Tibial nerve (tissue), 4 donors: ENCODE measurements around the gene NSUN2. TPM values are rescaled to one million over a fixed set of nuclear protein-coding genes. Genes with fewer than 3 reads are reported as not detected.

ENCODE experiments used
- DNase-seq, 2 donors: peaks; one replicate each; pipeline ENCODE4 v3.0.0-alpha.2; 2019; ENCODE audit warnings: low spot score in 2 of 2
- H3K27ac ChIP-seq, 4 donors: fragments of 200-600 bp; sonication (generic) in 3 of 4; one replicate each; pipeline ENCODE4 v1.5.1; 2017 to 2019; ENCODE audit warnings: mild to moderate bottlenecking in 1 of 4
- H3K27me3 ChIP-seq, 2 donors: fragments of 200-600 bp; sonication (generic) in 1 of 2; one replicate each; pipeline versions ENCODE4 v1.5.1 to v1.6.0; 2017 to 2019
- H3K36me3 ChIP-seq, 3 donors: fragments of 200-600 bp; sonication (generic); one replicate each; pipeline ENCODE4 v1.5.1; 2018 to 2019
- H3K4me1 ChIP-seq, 4 donors: fragments of 200-600 bp; sonication (generic) in 3 of 4; one replicate each; pipeline ENCODE4 v1.5.1; 2017 to 2019
- H3K4me3 ChIP-seq, 4 donors: fragments of 200-600 bp; sonication (generic) in 3 of 4; one replicate each; pipeline ENCODE4 v1.5.1; 2017 to 2019; ENCODE audit warnings: mild to moderate bottlenecking in 1 of 4, moderate library complexity in 1 of 4
- H3K9me3 ChIP-seq, 4 donors: fragments of 200-600 bp; sonication (generic) in 3 of 4; one replicate each; pipeline ENCODE4 v1.5.1; 2017 to 2019
- CTCF ChIP-seq, 5 experiments: fragments of 200-600 bp in 3 of 5; fragments of 450-650 bp in 2 of 5; sonication (generic) in 3 of 5; IDR thresholded peaks; one replicate each; pipeline ENCODE4 v1.5.1; 2016 to 2019; ENCODE audit warnings: antibody characterized with exemption in 5 of 5, mild to moderate bottlenecking in 3 of 5, moderate library complexity in 2 of 5
- EP300 ChIP-seq, 2 donors: sonication (generic); formaldehyde crosslinking; IDR thresholded peaks; one replicate each; pipeline ENCODE4 v1.6.1; 2017; ENCODE audit warnings: antibody characterized with exemption in 2 of 2, mild to moderate bottlenecking in 1 of 2
- POLR2A ChIP-seq, 2 donors: fragments of 450-650 bp; IDR thresholded peaks; one replicate each; pipeline ENCODE4 v1.6.1; 2017; ENCODE audit warnings: antibody characterized with exemption in 2 of 2, mild to moderate bottlenecking in 2 of 2, moderate library complexity in 2 of 2
- WGBS, 2 donors: methylation state at CpG; one replicate each; pipeline ENCODE4 v1.1.5; 2018; 5-methylcytosine and 5-hydroxymethylcytosine counted together
- total RNA-seq, 4 donors: library from RNA; depleted of rRNA; stranded (reverse); fragments of >200 nt; gene quantifications; one replicate each; pipeline ENCODE4 v1.1.0, GENCODE V29; 2016

NSUN2 gene
- total RNA-seq, 4 donors from 2014 or later: 43.5 to 73.5 (median 58.5) TPM

GRCh38 chr5:6659941-6660684, 27.3 kb upstream of the NSUN2 start:
- Histone ChIP-seq H3K4me1 (no peaks in the 10 kb centered on the region), H3K4me3 (peak overlapping the region in 1 of 4 donors; percentile 13), H3K9me3 (peaks cover 0 to 19% (median 2%) of the 10 kb centered on the region in 4 donors), H3K27me3 (no peaks in the 10 kb centered on the region), H3K27ac (peak overlapping the region in 1 of 4 donors; percentile 25), H3K36me3 (peaks cover 0 to 93% (median 0%) of the 10 kb centered on the region in 3 donors)
- WGBS, 2 donors: 93 to 94% methylated on average over 13 of the region's 13 CpGs
- TF ChIP-seq CTCF (IDR thresholded peaks at IDR 0.05) (no peak), EP300 (IDR thresholded peaks at IDR 0.05) (no peak), POLR2A (IDR thresholded peaks at IDR 0.05) (no peak)
- DNase-seq: no peak

- Histone ChIP-seq H3K9me3 (peaks cover 0 to 19% (median 2%) of the 10 kb centered on the region in 4 donors), H3K36me3 (peaks cover 0 to 89% (median 0%) of the 10 kb centered on the region in 3 donors), H3K4me3 (no peak overlapping the region), H3K27me3 (no peaks in the 10 kb centered on the region), H3K4me1 (no peaks in the 10 kb centered on the region), H3K27ac (no peak overlapping the region)
- no peak for DNase-seq
- TF ChIP-seq EP300 (IDR thresholded peaks at IDR 0.05) (no peak), CTCF (IDR thresholded peaks at IDR 0.05) (no peak)
- 94 to 99% methylated on average over 5 of the region's 5 CpGs for WGBS, 2 donors
Measured at GRCh38 chr5:6656680-6657079, 23.8 kb upstream of the NSUN2 start.

- H3K36me3 ChIP-seq: peaks cover 0 to 82% (median 0%) of the 10 kb centered on the region in 3 donors
- WGBS, 2 donors: 95 to 96% methylated on average over 8 of the region's 8 CpGs
- TF ChIP-seq CTCF (IDR thresholded peaks at IDR 0.05) (no peak), POLR2A (IDR thresholded peaks at IDR 0.05) (no peak), EP300 (IDR thresholded peaks at IDR 0.05) (no peak)
Measured at GRCh38 chr5:6655432-6655831, 22.6 kb upstream of the NSUN2 start.

GRCh38 chr5:6652025-6652424, 19.2 kb upstream of the NSUN2 start:
- Histone ChIP-seq H3K27me3 (no peaks in the 10 kb centered on the region), H3K36me3 (peaks cover 0 to 58% (median 0%) of the 10 kb centered on the region in 3 donors), H3K27ac (no peak overlapping the region), H3K9me3 (peaks cover 0 to 12% (median 2%) of the 10 kb centered on the region in 4 donors), H3K4me3 (no peak overlapping the region), H3K4me1 (no peaks in the 10 kb centered on the region)
- DNase-seq: no peak
- TF ChIP-seq CTCF (IDR thresholded peaks at IDR 0.05) (no peak), POLR2A (IDR thresholded peaks at IDR 0.05) (no peak), EP300 (IDR thresholded peaks at IDR 0.05) (no peak)
- WGBS, 2 donors: 84 to 88% methylated on average over 6 of the region's 6 CpGs

More at GRCh38 chr5:6655432-6655831, 22.6 kb upstream of the NSUN2 start:
- no peak for DNase-seq
- Histone ChIP-seq H3K27me3 (no peaks in the 10 kb centered on the region), H3K4me1 (no peaks in the 10 kb centered on the region), H3K9me3 (peaks cover 0 to 19% (median 2%) of the 10 kb centered on the region in 4 donors), H3K4me3 (no peak overlapping the region), H3K27ac (no peak overlapping the region)

- H3K9me3 ChIP-seq: no peaks in the 10 kb centered on the region
- DNase-seq: no peak
- TF ChIP-seq POLR2A (IDR thresholded peaks at IDR 0.05): no peak
- TF ChIP-seq CTCF (IDR thresholded peaks at IDR 0.05): no peak
- TF ChIP-seq EP300 (IDR thresholded peaks at IDR 0.05): no peak
- no peaks in the 10 kb centered on the region for H3K4me1 ChIP-seq
- H3K27me3 ChIP-seq: no peaks in the 10 kb centered on the region
- 89 to 92% methylated on average over 9 of the region's 9 CpGs for WGBS, 2 donors
- no peak overlapping the region for H3K27ac ChIP-seq
- no peak overlapping the region for H3K4me3 ChIP-seq
- H3K36me3 ChIP-seq: peaks cover 0 to 43% (median 0%) of the 10 kb centered on the region in 3 donors
Measured at GRCh38 chr5:6649681-6650080, 16.8 kb upstream of the NSUN2 start.
